Stimulated activated CD4-positive, alpha-beta T cell treated with anti-CD3 and anti-CD28 coated beads, Interleukin-4, amount 100 ng/mL, for 4 hours (primary cell): ENCODE results near the gene FUT2.
"Not testable (repeated sequence)": the region's sequence is repeated elsewhere in the genome, so short reads cannot be mapped to it uniquely, and the experiment has no call there.

Source experiments
- DNase-seq, 2 experiments: peaks; one replicate each; pipeline ENCODE4 v3.0.0-alpha.2; 2020

The FUT2 gene

DNA sequence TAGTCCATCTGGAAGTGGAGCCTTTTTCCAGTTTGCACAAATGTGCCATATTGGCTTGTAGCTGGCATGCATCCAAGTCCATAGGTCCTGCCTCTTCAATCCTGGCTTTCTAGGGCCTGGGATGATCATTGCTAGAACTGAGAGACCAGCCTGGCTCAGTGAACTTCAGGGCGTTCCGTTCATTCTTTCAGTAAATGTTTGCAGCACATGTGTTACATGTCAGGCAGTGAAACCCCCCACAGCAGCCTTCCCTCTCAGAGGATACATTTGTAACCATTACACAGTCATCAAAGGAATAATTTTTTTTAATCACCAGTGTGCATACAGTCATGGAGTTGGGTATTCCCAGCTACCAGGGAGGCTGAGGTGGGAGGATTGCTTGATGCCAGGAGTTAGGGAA is 9.7 kb downstream of the FUT2 start:
- DNase-seq = no peak

DNA sequence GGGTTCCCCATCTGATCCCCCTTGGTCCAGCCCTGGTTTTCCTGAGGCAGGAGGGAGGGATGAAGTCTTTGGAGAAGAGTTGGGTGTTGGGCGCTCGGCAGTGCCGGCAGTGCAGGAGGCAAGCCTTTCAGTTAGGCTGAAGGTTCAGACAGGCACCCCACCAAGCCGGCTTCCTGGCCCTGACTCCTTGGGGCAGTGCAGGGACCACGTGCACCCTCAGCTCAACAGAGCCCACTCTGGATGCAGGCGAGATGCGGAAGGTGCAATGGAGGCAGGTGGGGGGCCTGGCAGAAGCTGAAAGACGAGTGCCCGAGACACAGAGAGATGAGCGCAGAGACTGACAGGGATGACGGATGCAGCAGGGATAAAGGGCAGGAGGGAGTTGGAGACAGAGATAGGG is 12.7 kb downstream of the FUT2 start:
- no peak for DNase-seq

DNA sequence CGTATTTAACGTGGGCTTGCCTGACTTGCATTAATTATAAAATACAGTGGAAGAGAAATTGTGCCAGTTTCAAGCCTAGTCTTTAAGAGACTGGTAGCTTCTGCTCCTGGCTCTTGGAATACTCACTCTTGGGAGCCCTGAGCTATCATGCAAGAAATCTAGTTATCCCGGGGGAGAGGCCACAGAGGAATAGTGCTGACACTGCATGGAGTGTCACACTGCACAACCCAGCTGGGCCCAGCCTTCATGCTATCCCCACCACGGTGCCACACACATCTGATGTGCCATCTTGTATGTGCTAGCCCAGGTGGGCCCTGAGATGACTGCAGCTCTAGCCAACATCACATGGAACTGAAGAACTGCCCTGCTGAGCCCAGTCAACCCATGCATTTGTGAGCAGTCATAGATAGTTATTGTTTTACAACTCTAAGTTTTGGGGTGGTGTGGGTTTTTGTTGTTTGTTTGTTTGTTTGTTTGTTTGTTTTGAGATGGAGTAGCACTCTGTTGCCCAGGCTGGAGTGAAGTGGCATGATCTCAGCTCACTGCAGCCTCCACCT is 15.4 kb downstream of the FUT2 start:
- no peak for DNase-seq

DNA sequence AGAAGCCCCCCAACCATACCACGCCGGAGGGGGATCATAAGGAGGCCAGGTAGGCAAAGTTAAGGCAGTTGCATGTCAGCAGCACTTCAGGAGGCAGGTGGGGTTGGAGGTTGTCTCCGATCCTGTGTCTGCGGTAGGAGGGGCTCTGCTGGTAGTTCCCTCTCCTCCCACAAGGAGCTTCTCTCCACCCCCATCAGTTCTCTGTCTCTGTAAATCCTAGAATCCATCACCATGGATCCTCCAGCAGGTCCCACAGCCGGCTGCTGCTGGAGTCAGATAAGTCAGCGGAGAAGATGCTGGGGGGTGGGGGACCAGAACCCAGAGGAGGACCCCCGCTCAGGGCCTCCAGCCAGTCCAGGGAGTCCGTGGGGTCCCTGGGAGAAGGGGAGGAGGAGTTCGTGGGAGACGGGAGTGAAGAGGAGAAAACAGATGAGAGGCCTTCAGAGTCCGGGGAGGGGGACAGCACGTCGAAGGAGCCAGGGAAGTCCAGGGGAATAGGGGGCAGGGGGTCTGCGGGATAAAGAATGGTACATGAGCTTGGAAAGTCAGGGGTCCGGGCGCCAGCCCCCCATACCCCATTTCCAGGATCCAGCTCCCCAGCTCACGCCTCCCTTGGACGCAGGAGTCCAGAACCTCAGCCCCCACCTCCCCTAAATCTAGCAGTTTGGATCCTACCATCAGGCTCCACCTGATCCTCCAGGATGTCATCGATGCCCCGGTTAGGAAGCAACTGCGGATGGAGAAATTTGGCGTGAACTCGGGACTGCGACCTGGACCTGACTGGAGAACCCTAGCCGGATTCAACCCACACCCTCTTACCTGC is 17.5 kb downstream of the FUT2 start:
- DNase-seq = no peak

DNA sequence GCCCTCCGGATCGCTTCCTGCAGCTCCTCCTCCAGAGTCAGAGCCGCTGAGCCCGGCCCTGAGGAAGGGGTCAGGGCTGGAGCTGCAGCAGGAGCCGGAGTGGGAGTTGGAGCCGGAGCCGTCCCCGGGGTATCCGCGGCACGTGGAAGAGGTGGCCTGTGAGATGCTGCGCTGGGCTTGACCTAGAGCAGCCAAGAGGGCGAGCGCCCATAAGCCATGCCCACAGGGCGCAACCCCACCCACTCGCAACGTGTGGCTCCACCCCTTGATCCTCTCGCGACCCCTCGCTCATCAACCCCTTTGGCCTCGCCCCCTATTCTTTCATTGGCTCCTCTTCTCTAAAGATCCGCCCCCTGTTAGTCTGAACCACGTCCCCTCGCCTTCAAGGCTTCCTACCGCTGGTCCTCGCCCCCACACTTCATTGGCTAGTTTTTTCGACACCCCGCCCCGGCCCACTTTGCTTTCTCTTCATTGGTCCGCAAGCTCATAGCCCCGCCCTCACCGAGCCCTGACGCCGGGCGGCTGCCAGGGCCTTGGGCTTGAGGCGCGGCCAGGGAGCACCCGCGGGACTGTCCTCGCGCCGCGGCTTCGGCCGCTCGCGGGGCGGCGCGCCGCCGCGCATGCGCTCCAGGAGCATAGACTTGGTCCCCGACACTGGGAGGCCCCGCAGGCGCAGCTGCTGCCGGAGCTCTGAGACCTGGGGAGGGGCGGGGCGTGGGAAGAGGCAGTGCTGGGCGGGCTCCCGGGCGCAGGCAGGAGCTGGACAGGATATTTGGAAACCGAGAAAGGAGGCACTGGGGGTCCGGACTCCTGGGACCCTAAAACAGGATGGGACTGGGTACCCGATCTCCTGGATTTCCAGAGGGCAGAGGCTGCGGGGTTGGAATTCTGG is 18.3 kb downstream of the FUT2 start:
- DNase-seq = peak; percentile 95 to 96

DNA sequence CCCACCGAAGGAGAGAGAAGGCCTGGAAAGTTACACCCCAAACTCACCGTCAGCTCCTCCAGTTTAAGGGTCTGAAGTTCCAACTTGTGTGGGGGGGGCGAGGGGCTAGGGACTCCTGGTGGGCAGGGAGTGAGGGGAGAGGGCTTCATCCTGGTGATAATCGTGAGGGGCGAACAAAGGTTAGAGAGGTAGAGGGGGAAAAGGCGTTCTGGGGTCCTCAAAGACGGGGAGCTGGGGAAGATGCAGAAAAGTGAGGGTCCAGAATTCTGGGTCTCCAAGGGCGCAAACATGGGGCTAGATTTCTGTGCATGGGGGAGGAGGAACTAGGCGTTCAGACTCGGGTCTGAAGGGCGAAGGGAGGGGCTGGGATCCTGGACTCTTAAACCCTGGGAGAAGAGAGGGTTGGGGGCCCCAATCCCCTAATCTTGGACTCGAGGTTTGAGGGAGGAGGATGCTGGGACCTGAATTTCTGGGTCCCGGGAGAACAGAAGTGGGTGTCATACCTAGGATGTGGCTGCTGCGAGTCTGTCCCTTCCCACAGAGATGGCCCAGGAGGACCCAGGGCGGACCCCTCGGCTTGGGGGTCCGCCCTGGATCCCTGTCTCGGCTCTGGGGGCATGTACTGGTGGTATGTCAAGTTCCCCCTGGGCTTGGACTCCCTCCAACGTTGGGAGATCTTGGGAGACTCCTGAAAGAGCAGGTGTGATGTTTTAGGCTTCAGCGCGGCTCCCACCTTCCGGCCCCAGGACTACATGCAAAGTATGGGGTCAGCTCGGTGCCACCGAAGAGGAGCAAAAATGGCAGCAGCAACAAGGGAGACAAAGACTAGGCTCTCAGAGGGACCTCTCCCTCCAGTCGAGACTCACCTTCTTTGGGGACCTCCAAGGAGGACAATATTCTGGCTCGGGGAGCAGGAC is 19.2 kb downstream of the FUT2 start:
- DNase-seq = no peak

DNA sequence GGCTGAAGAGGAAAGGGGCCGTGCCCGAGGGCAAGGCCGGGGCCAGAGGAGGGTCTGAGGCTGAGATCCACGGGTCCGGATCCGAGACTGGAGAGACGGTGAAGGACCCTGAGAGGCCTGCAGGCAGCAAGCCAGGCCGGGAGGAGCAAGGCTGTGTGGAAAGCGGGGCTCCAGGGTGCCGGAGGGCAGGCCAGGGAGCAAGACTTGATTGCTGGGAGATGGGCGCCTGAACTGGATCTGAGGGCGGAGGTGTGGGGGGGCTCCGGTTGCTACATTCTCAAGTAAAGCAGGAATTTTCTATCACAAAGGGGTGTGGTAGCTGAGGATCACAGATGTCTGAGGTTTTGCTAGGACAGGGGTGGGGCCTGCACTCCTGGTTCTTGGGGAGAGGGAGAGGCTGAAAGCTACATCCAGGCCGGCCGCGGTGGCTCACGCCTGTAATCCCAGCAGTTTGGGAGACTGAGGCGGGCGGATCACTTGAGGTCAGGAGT is 20.0 kb downstream of the FUT2 start:
- no peak for DNase-seq

DNA sequence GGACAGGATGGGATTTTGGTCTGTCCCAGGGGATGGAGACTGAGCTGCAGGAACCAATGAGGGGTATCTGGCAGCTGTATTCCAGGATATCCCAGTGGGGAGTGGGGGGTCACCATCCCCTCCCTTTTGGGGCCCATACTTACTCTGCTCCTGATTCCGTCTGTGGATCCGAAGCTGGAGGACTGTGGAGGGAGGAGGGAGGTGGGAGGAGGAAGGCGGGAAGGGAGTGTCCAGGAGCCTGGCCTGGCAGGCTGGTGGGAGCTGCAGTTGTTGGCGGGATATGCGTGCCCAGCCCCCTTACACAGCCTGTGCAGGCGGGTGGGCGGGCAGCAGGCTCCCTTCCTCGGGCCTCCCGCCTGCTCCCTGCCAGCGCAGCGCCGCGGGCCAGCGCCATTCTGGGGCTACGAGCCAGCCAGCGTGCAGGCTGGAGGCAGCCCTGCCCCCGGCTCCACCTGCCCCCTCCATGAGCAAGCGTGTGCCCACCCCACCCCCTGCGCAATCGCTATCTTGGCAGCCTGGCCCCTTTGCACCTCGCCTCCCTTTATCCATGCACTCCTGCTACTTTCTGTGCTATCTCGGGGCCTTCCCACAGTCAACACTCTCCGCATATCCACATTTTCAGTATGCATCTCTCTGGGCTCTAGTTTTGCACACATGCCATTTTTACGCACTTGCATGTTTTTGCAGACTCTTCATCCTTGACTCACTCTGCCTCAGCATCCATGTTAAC is 21.0 kb downstream of the FUT2 start:
- DNase-seq = no peak

DNA sequence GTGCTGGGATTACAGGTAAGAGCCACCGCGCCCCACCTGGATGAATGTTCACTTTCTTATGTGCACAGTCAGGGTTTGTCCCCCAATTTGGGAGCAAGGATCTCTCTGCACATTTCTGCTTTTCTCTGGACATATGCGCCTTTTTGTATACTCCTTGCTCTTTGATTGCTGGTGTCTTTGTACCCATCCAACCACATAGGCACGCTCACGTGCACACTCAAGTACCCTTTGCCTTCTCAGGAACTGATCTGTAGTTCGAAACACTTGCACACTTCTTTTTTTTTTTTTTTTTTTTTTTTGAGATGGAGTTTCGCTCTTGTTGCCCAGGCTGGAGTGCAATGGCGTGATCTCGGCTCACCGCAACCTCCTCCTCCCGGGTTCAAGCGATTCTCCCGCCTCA is 22.3 kb downstream of the FUT2 start:
- not testable (repeated sequence) for DNase-seq

DNA sequence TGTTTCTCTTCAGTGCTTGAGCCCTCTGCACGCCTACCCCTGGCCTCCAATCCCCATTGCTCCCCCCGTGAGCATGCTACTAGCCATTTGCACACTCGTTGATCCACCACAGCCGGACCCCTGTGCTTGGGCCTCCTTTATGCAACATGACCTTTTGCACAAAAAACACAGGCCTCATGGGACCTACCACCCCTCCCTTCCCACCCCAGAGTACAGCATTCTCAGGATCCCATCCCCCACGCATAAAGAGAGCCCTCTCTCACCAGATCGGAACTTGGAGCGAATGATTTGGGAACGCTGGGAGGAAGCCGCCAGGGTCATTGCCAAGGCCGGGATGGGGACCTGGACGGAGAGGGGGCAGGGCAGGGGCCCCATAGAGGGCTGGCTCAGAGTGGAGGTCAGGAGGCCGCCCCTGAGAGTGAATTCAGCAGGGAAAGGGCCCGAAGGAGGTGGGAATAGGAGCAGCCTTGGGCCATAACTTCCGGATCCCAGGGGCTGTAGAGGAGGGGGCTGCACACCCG is 23.0 kb downstream of the FUT2 start:
- no peak for DNase-seq

DNA sequence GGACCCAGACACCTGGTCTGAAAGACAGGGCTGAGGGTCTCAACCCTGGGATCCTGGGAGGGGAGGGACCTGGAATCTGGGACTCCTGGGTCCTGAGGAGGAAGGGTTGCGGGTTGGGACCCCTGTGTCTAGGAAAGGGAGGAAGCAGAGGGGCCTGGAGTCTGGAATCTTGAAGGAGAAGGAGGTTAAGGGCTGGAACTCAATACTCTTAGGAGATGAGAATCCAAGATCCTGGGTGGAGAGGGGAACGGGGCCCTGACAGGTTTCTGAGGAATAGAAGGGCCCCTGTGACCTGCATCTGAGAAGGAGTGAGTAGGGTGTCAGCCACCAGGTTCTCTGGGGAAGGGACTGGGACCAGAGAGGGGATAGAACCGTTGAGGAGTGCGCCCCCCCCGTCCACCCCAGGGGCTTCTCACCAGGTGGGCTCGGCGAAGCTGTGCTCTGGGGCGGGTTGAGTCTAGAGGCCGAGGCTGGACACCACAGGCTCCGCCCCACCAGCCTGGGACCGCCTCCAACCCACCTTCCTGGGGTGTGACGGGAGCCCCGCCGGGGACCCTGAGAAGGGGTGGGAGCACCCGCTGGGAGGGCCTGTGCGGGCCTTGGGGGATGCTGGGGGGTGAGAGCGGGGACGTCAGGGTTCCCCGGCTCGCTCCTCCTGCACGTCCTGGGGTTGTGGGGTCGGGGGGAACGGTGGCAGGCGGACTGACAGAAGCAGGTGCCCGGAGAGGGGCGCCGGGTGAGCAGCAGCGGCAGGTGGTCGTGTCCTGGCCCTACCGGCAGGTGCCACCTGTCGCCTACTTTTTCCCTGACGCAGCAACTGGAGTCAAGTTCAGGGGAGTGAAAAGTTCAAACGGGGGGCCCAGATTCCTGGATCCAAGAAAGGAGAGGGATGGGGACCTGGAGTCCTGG is 23.7 kb downstream of the FUT2 start, which contains the start of gene MAMSTR:
MAMSTR (minus strand) TSS at position 463 of the 909 bp plus-strand sequence. CDS start 694 bp downstream, outside the sequence.
- no peak for DNase-seq

DNA sequence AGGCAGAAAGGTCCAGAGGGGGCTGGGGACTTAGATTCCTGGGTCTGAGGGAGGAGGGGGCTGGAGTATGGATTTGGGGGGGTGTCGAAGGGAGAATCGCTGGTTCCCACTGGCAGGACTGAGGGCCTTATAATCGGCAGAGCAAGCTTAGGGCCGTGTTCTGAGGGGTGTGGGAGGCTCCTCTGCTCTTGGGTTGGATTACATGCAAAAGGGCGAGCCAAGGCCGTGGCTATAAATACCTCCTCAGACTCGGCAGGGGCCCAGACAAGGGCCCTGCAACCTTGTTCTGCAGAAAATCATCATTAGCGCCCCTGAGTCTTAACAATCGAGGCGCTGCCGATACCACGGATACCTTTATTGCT is 24.5 kb downstream of the FUT2 start:
- DNase-seq = no peak

DNA sequence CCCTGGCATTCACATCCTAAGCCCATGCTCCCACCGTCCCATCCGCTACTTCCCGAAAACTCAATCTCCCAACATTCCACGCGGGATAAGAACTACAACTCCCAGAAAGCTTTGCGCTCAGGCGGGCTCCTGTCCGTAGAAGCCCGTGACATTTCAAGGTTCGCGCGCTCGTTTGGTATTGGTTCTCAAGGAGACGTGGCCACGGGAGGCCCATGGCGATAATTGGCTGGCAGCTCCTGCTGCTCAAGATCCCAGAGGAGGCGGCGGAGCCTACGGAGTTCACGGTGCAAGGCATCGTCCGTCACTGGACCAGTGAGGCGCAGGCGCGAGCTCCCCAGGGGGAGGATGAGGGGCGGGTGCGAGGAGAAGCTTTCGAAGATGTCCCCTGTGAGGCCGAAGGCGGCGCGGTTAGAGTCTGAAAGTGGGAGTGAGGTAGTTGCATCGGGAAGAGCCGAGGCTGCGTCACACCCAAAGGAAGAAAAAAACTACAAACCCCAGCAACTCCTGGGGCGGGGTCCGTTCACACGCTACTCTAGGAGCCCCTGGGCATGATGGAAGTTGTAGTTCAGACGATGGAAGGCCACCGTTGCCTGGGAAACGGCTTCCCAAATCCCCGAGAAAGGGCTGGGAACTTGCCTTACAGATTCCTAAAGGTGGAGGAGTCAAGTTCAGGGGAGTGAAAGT is 25.0 kb downstream of the FUT2 start:
- peak; percentile 84 to 89 for DNase-seq

DNA sequence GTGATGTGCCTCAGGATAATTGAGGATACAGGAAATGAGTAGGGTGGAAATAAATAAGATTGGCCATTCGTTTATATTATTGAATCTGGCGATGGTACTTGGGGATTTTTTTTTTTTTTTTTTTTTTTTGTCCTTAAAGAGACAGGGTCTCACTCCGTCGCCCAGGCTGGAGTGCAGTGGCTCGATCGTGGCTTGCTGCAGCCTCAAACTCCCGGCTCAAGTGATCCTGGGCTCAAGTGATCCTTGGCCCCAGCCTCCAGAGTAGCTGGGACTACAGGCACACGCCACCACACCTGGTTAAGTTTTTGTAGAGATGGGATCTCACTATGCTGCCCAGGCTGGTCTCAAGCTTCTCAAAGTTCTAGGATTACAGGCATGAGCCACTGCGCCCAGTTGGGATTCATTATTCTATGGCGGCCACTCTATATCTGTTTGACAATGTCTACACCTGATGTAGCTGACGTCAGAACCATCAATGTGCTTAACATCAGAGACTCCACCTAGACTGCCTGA is 26.5 kb downstream of the FUT2 start:
- no peak for DNase-seq

DNA sequence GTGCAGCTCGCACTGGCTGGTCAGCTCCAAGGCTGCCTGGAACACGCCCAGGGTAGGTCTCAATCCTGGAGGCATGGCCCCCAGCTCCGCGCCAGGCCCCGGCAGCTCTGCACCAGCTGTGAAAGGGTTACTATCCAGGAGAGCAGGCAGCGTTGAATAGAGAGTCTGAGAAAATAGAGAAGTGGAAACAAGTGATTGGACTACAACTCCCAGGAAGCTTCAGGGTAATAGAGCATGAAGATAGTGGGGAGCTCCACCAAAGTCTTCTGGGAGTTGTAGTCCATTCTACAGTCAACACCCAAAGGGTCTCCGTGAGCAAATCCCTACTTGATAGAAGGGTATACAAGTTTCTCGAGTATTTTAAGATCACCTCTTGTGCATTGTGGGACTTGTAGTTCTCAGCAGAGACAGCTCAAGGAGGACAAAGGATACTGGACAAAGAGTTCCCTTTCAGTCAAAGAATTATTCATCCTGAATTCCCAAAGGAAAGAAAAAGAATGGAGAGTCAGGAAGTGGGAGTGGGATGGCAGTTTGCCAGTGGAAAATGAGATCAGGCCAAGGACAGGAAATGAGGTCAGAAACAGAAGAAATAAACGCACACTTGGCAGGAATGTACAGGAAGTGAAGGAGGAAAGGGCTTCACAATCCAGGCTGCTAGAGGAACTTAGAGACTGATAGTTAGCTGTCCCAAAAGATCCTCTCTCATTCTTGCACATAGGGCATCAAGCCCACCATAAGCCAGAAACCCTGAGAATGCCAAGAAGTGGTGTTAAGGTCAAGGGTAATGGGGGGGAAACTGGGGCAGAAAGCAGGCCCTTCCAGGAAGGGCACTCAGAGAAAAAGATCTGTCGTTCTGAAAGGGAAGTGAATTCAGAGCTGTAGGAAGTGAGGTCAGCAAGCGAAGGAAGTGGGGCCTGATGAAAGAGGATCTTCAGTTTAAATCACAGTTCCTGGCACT is 29.3 kb downstream of the FUT2 start:
- no peak for DNase-seq

DNA sequence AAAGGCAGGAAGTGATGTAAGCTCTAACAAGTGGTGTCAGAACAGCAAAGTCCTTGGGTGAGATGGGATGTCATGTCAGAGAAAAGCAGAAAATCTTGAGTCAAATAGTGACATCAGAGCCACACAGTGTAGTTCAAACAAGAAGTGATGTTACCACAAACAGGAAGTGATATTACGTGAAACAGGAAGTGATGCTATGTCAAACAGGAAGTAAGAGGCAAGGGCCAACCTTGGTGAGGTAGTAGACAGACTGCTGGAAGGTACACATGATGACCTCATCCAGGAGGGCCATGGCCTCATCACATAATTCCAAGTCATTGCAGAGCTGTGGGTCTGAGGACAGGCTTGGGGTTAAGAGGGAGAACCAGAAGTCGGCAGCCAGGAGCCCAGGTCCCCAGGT is 30.8 kb downstream of the FUT2 start:
- no peak for DNase-seq

DNA sequence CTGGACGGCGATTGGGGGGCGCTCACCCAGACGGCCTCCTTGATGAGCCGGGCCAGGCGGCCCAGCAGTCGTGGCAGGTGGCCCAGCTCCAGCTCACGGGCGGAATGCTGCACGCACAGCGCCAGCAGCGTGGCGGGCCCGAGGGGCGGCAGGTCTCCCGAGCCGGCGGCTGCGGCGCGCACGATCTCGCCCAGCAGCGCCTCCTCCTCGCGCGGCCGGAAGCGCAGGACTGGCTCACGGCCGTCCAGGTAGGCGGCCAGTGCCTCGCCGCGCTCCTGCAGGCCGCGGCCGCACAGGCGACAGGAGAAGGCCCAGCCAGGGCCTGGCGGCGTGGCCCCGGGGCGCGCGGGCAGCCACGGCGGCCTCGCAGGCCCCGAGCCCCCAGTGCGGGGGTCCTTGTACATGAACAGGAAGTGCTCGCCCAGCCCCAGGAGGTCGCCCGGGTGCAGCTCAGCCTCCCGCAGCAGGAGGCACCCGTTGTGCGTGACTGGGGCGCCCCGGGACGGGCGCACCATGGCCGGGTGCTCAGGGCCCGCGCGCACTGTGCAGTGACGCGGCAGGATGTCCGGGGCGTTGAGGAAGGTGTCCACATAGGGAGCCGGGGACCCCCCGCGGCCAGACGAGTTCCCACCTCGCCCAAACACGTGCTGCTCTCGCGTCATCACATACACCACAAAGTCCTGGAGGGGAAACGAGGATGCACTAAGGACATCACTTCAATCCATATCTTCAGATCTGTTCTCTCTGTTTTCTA is 33.3 kb downstream of the FUT2 start:
- DNase-seq = no peak
